GM10847 (cell line): Measurements from ENCODE around the gene NTSR2.

Experiments used
- POLR2A ChIP-seq: IDR thresholded peaks from 2 replicates; pipeline ENCODE4 v1.6.1; 2011; ENCODE audit not compliant: insufficient read length; ENCODE audit errors: extremely low read depth

The NTSR2 gene

GRCh38 chr2:11633923-11634478 is 36.0 kb downstream of the NTSR2 start:
- no peak for TF ChIP-seq POLR2A

GRCh38 chr2:11631462-11631861 is 38.5 kb downstream of the NTSR2 start:
- TF ChIP-seq POLR2A: no peak

GRCh38 chr2:11630855-11631254 is 39.1 kb downstream of the NTSR2 start:
- TF ChIP-seq POLR2A: no peak

- no peak for TF ChIP-seq POLR2A
These were observed 40.1 kb downstream of the NTSR2 start for GRCh38 chr2:11629851-11630250.

- TF ChIP-seq POLR2A: no peak
These were observed 40.8 kb downstream of the NTSR2 start for GRCh38 chr2:11629215-11629614.

- TF ChIP-seq POLR2A: no peak
These were observed 41.3 kb downstream of the NTSR2 start for GRCh38 chr2:11628675-11629074.

GRCh38 chr2:11625671-11626070 is 44.3 kb downstream of the NTSR2 start:
- TF ChIP-seq POLR2A: no peak

GRCh38 chr2:11624893-11625292 is 45.1 kb downstream of the NTSR2 start:
- no peak for TF ChIP-seq POLR2A

- no peak for TF ChIP-seq POLR2A
These were observed 47.4 kb downstream of the NTSR2 start for GRCh38 chr2:11622611-11623010.

GRCh38 chr2:11621410-11621809 is 48.6 kb downstream of the NTSR2 start:
- TF ChIP-seq POLR2A: no peak

GRCh38 chr2:11618708-11619062 is 51.3 kb downstream of the NTSR2 start:
- TF ChIP-seq POLR2A: no peak

GRCh38 chr2:11617984-11618707 is 51.8 kb downstream of the NTSR2 start:
- TF ChIP-seq POLR2A: no peak

GRCh38 chr2:11617527-11617926 is 52.5 kb downstream of the NTSR2 start:
- no peak for TF ChIP-seq POLR2A

- TF ChIP-seq POLR2A: no peak
These were observed 53.1 kb downstream of the NTSR2 start for GRCh38 chr2:11616851-11617415.

GRCh38 chr2:11616097-11616687 is 53.8 kb downstream of the NTSR2 start:
- TF ChIP-seq POLR2A: no peak

- TF ChIP-seq POLR2A: no peak
These were observed 54.8 kb downstream of the NTSR2 start for GRCh38 chr2:11615209-11615608.

- no peak for TF ChIP-seq POLR2A
These were observed 56.7 kb downstream of the NTSR2 start for GRCh38 chr2:11613297-11613696.

GRCh38 chr2:11612553-11613215 is 57.3 kb downstream of the NTSR2 start:
- no peak for TF ChIP-seq POLR2A
